ENCODE data around the gene DTNBP1.

Gene DTNBP1

GRCh38 chr6:15477746-15478145 is 185.1 kb downstream of the DTNBP1 start:
- no peak for TF ChIP-seq CTCF (IDR thresholded peaks at IDR 0.05; ENCODE audit: low read depth, low read length)
- no peaks in the 10 kb centered on the region for H3K36me3 ChIP-seq
- no peak overlapping the region for H3K4me3 ChIP-seq (ENCODE audit: low read depth, low read length)
- peaks cover 20% of the 10 kb centered on the region; the same call in 1 of the 2 replicates for H3K4me1 ChIP-seq
- DNase-seq, result no peak
- H3K9me3 ChIP-seq, result no peaks in the 10 kb centered on the region
- H3K27me3 ChIP-seq, result no peaks in the 10 kb centered on the region

GRCh38 chr6:15476631-15477380 is 186.0 kb downstream of the DTNBP1 start:
- no peak for DNase-seq
- H3K4me1 ChIP-seq, result peaks cover 19% of the 10 kb centered on the region

GRCh38 chr6:15475872-15476271 is 187.0 kb downstream of the DTNBP1 start:
- no peak for DNase-seq
- H3K27me3 ChIP-seq, result no peaks in the 10 kb centered on the region
- H3K4me3 ChIP-seq (ENCODE audit: low read depth, low read length), result no peak overlapping the region
- no peak for TF ChIP-seq CTCF (IDR thresholded peaks at IDR 0.05; ENCODE audit: low read depth, low read length)
- no peaks in the 10 kb centered on the region; the same call in 1 of the 2 replicates for H3K36me3 ChIP-seq
- peaks cover 15% of the 10 kb centered on the region for H3K4me1 ChIP-seq
- no peaks in the 10 kb centered on the region for H3K9me3 ChIP-seq

More at GRCh38 chr6:15476631-15477380, 186.0 kb downstream of the DTNBP1 start:
- TF ChIP-seq CTCF (IDR thresholded peaks at IDR 0.05; ENCODE audit: low read depth, low read length), result no peak
- Histone ChIP-seq H3K36me3 (no peaks in the 10 kb centered on the region), H3K4me3 (ENCODE audit: low read depth, low read length) (no peak overlapping the region), H3K27me3 (no peaks in the 10 kb centered on the region), H3K9me3 (no peaks in the 10 kb centered on the region)

GRCh38 chr6:15475261-15475660 is 187.6 kb downstream of the DTNBP1 start:
- DNase-seq, result no peak
- Histone ChIP-seq H3K4me3 (ENCODE audit: low read depth, low read length) (no peak overlapping the region), H3K36me3 (no peaks in the 10 kb centered on the region; the same call in 1 of the 2 replicates), H3K9me3 (no peaks in the 10 kb centered on the region), H3K4me1 (peaks cover 9% of the 10 kb centered on the region), H3K27me3 (no peaks in the 10 kb centered on the region)
- TF ChIP-seq CTCF (IDR thresholded peaks at IDR 0.05; ENCODE audit: low read depth, low read length), result no peak

- H3K36me3 ChIP-seq, result no peaks in the 10 kb centered on the region; the same call in 1 of the 2 replicates
- peaks cover 3% of the 10 kb centered on the region for H3K4me1 ChIP-seq
- no peak for TF ChIP-seq CTCF (IDR thresholded peaks at IDR 0.05; ENCODE audit: low read depth, low read length)
- no peaks in the 10 kb centered on the region for H3K9me3 ChIP-seq
- H3K4me3 ChIP-seq (ENCODE audit: low read depth, low read length), result no peak overlapping the region
- no peaks in the 10 kb centered on the region for H3K27me3 ChIP-seq
- DNase-seq, result no peak
These were observed 188.6 kb downstream of the DTNBP1 start for GRCh38 chr6:15474196-15474595.

- H3K9me3 ChIP-seq, result no peaks in the 10 kb centered on the region
- DNase-seq, result no peak
- no peaks in the 10 kb centered on the region for H3K27me3 ChIP-seq
- H3K4me3 ChIP-seq (ENCODE audit: low read depth, low read length), result no peak overlapping the region
- peaks cover 2% of the 10 kb centered on the region for H3K36me3 ChIP-seq
- H3K4me1 ChIP-seq, result peaks cover 3% of the 10 kb centered on the region
- TF ChIP-seq CTCF (IDR thresholded peaks at IDR 0.05; ENCODE audit: low read depth, low read length), result no peak
These were observed 189.1 kb downstream of the DTNBP1 start for GRCh38 chr6:15473741-15474161.
